ENCODE results near the gene ADRM1.

ADRM1 gene

DNA sequence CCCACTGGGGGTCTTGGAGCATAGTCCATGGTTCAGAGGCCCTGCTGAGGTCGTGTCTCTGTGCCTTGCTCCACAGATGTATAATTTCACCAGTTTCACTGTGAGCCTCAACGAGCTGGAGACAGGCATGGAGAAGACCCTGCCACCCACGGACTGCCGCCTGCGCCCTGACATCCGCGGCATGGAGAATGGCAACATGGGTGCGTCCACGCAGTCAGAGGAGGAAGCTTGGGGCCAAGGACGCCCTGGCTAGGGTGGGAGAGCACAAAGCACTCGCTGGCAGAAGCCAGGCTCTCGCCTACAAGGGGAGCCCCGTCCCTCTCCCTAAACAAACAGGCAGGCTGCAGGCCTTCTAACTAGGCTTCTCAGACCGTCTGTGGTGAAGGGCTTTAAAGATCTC lies 13.7 kb upstream of the ADRM1 start:
- Histone ChIP-seq H3K4me1 (ENCODE audit: low read depth, poor library complexity, severe bottlenecking) (no peaks in the 10 kb centered on the region), H3K36me3 (ENCODE audit: insufficient read depth) (no peaks in the 10 kb centered on the region), H3K79me2 (ENCODE audit: insufficient read depth, low read depth) (no peaks in the 10 kb centered on the region), H3K9ac (no peak overlapping the region), H4K20me1 (ENCODE audit: insufficient read depth) (no peaks in the 10 kb centered on the region), H3K27me3 (ENCODE audit: insufficient read depth, low read depth) (no peaks in the 10 kb centered on the region), H3K4me3 (IDR thresholded peaks at IDR 0.05; ENCODE audit: insufficient read depth, low read depth, low read length) (no peak overlapping the region), H2AFZ (ENCODE audit: low read depth) (no peak overlapping the region), H3K27ac (no peak overlapping the region), H3K4me2 (no peak overlapping the region)
- TF ChIP-seq, protein P1, sequence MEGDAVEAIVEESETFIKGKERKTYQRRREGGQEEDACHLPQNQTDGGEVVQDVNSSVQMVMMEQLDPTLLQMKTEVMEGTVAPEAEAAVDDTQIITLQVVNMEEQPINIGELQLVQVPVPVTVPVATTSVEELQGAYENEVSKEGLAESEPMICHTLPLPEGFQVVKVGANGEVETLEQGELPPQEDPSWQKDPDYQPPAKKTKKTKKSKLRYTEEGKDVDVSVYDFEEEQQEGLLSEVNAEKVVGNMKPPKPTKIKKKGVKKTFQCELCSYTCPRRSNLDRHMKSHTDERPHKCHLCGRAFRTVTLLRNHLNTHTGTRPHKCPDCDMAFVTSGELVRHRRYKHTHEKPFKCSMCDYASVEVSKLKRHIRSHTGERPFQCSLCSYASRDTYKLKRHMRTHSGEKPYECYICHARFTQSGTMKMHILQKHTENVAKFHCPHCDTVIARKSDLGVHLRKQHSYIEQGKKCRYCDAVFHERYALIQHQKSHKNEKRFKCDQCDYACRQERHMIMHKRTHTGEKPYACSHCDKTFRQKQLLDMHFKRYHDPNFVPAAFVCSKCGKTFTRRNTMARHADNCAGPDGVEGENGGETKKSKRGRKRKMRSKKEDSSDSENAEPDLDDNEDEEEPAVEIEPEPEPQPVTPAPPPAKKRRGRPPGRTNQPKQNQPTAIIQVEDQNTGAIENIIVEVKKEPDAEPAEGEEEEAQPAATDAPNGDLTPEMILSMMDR (conservative IDR thresholded peaks at IDR 0.05; ENCODE audit: low read depth, low read length), result no peak

DNA sequence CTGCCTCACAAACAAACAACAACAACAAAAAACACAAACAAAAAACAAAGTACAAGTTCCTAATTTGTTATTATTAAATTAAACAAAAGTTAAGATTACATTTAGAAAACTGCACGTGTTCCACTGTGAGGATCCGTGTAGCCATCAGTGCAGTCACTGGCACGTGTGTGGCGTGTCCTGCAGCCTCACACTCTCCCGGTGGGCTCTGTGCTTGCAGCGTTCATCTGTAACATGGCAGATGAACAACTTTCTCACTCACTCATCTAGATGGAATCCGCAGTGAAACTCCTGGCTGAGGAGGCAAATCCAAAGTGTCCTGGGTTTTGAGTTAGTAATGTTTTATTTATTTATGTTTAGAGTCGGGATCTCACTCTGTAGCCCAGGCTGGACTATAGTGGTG lies 12.9 kb upstream of the ADRM1 start:
- TF ChIP-seq, protein P1 (conservative IDR thresholded peaks at IDR 0.05; ENCODE audit: low read depth, low read length), result no peak
- no peak overlapping the region for H3K4me2 ChIP-seq
- no peaks in the 10 kb centered on the region for H3K27me3 ChIP-seq (ENCODE audit: insufficient read depth, low read depth)
- H3K79me2 ChIP-seq (ENCODE audit: insufficient read depth, low read depth), result no peaks in the 10 kb centered on the region
- no peaks in the 10 kb centered on the region for H3K36me3 ChIP-seq (ENCODE audit: insufficient read depth)
- H4K20me1 ChIP-seq (ENCODE audit: insufficient read depth), result no peaks in the 10 kb centered on the region
- no peaks in the 10 kb centered on the region for H3K4me1 ChIP-seq (ENCODE audit: low read depth, poor library complexity, severe bottlenecking)
- H3K4me3 ChIP-seq (IDR thresholded peaks at IDR 0.05; ENCODE audit: insufficient read depth, low read depth, low read length), result no peak overlapping the region
- no peak overlapping the region for H3K27ac ChIP-seq
- H2AFZ ChIP-seq (ENCODE audit: low read depth), result no peak overlapping the region
- no peak overlapping the region for H3K9ac ChIP-seq

DNA sequence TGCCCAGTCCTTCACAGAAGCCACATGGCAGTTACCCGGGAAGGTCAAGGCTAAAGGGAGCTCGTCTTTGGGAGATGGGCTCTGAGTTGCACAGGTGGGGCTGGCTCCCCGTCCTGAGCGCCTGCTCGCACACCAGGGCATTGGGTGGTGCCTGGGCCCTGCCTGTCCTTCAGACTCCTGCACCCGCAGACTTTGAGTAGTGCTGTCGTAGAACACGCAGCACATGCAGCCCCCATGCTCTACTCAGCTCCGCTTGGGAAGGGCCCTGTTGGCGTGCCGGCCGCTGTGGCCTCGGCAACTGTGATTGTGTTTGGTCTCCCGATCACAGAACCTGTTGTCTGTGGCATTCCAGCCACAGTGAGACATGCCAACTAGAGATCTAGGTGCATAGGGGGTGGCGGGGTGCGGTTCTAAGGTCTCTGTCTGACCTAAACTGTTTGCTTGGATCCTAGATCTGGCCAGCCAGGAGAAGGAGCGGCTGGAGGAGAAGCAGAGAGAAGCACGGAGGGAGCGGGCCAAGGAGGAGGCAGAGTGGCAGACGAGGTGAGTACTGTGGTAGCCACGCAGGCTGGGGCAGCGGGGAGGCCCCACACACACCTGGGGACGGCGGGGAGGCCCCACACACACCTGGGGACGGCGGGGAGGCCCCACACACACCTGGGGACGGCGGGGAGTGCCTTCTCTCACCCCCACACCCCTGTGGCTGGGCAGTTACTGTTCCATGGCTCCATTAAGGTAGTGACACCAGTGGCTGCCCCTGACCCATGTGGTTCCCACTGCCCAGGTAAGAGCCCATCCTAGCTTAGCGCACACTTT lies 11.3 kb upstream of the ADRM1 start:
- Histone ChIP-seq H3K27me3 (ENCODE audit: insufficient read depth, low read depth) (no peaks in the 10 kb centered on the region), H3K36me3 (ENCODE audit: insufficient read depth) (no peaks in the 10 kb centered on the region), H2AFZ (ENCODE audit: low read depth) (no peak overlapping the region), H3K4me2 (no peak overlapping the region), H3K27ac (no peak overlapping the region), H3K4me3 (IDR thresholded peaks at IDR 0.05; ENCODE audit: insufficient read depth, low read depth, low read length) (no peak overlapping the region), H3K9ac (no peak overlapping the region), H3K4me1 (ENCODE audit: low read depth, poor library complexity, severe bottlenecking) (no peaks in the 10 kb centered on the region), H4K20me1 (ENCODE audit: insufficient read depth) (no peaks in the 10 kb centered on the region), H3K79me2 (ENCODE audit: insufficient read depth, low read depth) (no peaks in the 10 kb centered on the region)
- TF ChIP-seq, protein P1 (conservative IDR thresholded peaks at IDR 0.05; ENCODE audit: low read depth, low read length), result no peak

DNA sequence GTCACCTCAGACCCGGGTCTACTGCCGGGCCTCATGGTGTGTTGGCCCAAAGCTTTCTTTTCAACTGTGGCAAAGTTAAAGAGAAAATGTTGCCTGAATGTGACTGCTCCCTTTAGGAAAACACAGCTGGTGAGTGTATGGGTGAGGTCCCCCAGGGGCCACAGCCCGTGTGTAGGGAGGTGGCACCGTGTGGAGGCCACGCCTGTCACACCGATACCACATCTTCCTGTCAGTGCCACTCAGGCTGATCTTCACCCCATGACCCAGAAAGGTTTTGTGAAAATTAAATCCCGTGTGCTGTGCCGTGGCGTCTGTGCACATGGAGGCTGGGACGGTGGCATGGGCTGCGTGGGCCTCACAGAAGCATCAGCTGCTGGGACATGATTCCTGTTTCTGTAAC lies 10.7 kb upstream of the ADRM1 start:
- Histone ChIP-seq H3K79me2 (ENCODE audit: insufficient read depth, low read depth) (no peaks in the 10 kb centered on the region), H3K4me2 (no peak overlapping the region), H4K20me1 (ENCODE audit: insufficient read depth) (no peaks in the 10 kb centered on the region), H3K9ac (no peak overlapping the region), H3K4me1 (ENCODE audit: low read depth, poor library complexity, severe bottlenecking) (no peaks in the 10 kb centered on the region), H3K27me3 (ENCODE audit: insufficient read depth, low read depth) (no peaks in the 10 kb centered on the region), H3K36me3 (ENCODE audit: insufficient read depth) (no peaks in the 10 kb centered on the region), H3K4me3 (IDR thresholded peaks at IDR 0.05; ENCODE audit: insufficient read depth, low read depth, low read length) (no peak overlapping the region), H2AFZ (ENCODE audit: low read depth) (no peak overlapping the region), H3K27ac (no peak overlapping the region)
- TF ChIP-seq, protein P1 (conservative IDR thresholded peaks at IDR 0.05; ENCODE audit: low read depth, low read length), result no peak

Data from KMS-11 (cell line).